A549 (cell line): ENCODE measurements around the gene MAMSTR. TPM values are rescaled to one million over a fixed set of nuclear protein-coding genes. Genes with fewer than 3 reads are reported as not detected.

Source experiments
- ATAC-seq, 2 experiments: fragments of 200-7000 bp in 1 of 2; fragments of >200 bp in 1 of 2; cut with Nextera tagmentation in 1 of 2; cut with Tn5 transposase in 1 of 2; 3 replicates each; pipeline versions ENCODE4 v1.8.0 to v1.9.1; 2018 to 2020; ENCODE audit warnings: mild to moderate bottlenecking in 1 of 2, moderate library complexity in 1 of 2
- CTCF ChIA-PET: fragments of 300-600 bp; sonication (Branson Sonifier 250); formaldehyde crosslinking; extraction: SDS; loops from one replicate; lab custom pipeline; 2021; ENCODE audit warnings: antibody characterized with exemption, inconsistent platforms; lab: Yijun Ruan, JAX
- POLR2A ChIA-PET: fragments of 350-600 bp; formaldehyde crosslinking; extraction: SDS; loops from one replicate; lab custom pipeline; 2021; ENCODE audit warnings: antibody characterized with exemption, inconsistent platforms; lab: Yijun Ruan, JAX
- DNase-seq, 2 experiments: peaks; one replicate each; pipeline versions ENCODE4 v3.0.0 to v3.0.0-alpha.2; 2011 to 2016; ENCODE audit warnings: low read depth in 1 of 2, low spot score in 1 of 2
- FAIRE-seq: peaks from 2 replicates; lab custom pipeline; 2011; peaks lifted over from hg19 to GRCh38; lab: Jason Lieb, UNC
- H3K27ac ChIP-seq, 2 experiments: fragments of >200 bp; sonication (Bioruptor Twin); formaldehyde crosslinking; 3 replicates each; pipeline ENCODE4 v1.5.1; 2016 to 2017
- H3K4me1 ChIP-seq: fragments of >200 bp; sonication (Bioruptor Twin); formaldehyde crosslinking; 3 replicates; pipeline ENCODE4 v1.6.1; 2016
- H3K4me2 ChIP-seq: fragments of >200 bp; sonication (Bioruptor Twin); formaldehyde crosslinking; 3 replicates; pipeline ENCODE4 v1.6.1; 2016
- H3K4me3 ChIP-seq: fragments of >200 bp; sonication (Bioruptor Twin); formaldehyde crosslinking; 3 replicates; pipeline ENCODE4 v1.5.1; 2016
- H3K9me3 ChIP-seq: fragments of >200 bp; sonication (Bioruptor Twin); formaldehyde crosslinking; 3 replicates; pipeline ENCODE4 v1.6.1; 2016
- CBX8 ChIP-seq: fragments of 200-600 bp; sonication (generic); IDR thresholded peaks from 2 replicates; pipeline ENCODE4 v1.6.1; 2016
- CHD2 ChIP-seq: fragments of 150-350 bp; IDR thresholded peaks from 2 replicates; pipeline ENCODE4 v1.6.1; 2014; ENCODE audit warnings: low read length; ENCODE audit not compliant: partially characterized antibody
- FOXS1 ChIP-seq: fragments of 250-450 bp; sonication (Bioruptor Pico); IDR thresholded peaks from 2 replicates; pipeline ENCODE4 v1.5.0; 2020; ENCODE audit warnings: mild to moderate bottlenecking, moderate library complexity
- GATA3 ChIP-seq: IDR thresholded peaks from 2 replicates; pipeline ENCODE4 v1.6.1; 2012; ENCODE audit warnings: borderline replicate concordance
- HOXB13 ChIP-seq: fragments of 250-450 bp; sonication (Bioruptor Pico); IDR thresholded peaks from 2 replicates; pipeline ENCODE4 v1.5.0; 2020; ENCODE audit warnings: low read depth, mild to moderate bottlenecking, moderate library complexity
- JUN ChIP-seq, 2 experiments: fragments of >200 bp; sonication (Bioruptor Twin); formaldehyde crosslinking; IDR thresholded peaks; 2 replicates in 1 of 2; 3 replicates in 1 of 2; pipeline ENCODE4 v1.6.1; 2016 to 2017
- MYC ChIP-seq: IDR thresholded peaks from 2 replicates; pipeline ENCODE4 v1.6.1; 2012; ENCODE audit warnings: mild to moderate bottlenecking, inconsistent platforms, low read length, improper control_type of control experiment, borderline replicate concordance
- PHF8 ChIP-seq: fragments of 200-600 bp; sonication (generic); IDR thresholded peaks from 2 replicates; pipeline ENCODE4 v1.6.1; 2016; ENCODE audit warnings: low read depth, mild to moderate bottlenecking, antibody characterized with exemption, moderate library complexity, borderline replicate concordance
- POLR2A ChIP-seq: IDR thresholded peaks from 2 replicates; pipeline ENCODE4 v1.6.1; 2012; ENCODE audit warnings: mild to moderate bottlenecking, low read length
- POLR2AphosphoS2 ChIP-seq: conservative IDR thresholded peaks from 2 replicates; pipeline ENCODE4 v1.6.1; 2012; ENCODE audit warnings: low read length, improper control_type of control experiment, inconsistent platforms
- RAD21 ChIP-seq, 2 experiments: fragments of >200 bp in 1 of 2; sonication (Bioruptor Twin) in 1 of 2; formaldehyde crosslinking in 1 of 2; IDR thresholded peaks in 1 of 2; conservative IDR thresholded peaks in 1 of 2; 2 replicates in 1 of 2; 3 replicates in 1 of 2; pipeline ENCODE4 v1.6.1; 2012 to 2018; ENCODE audit warnings: inconsistent platforms in 1 of 2
- RFX5 ChIP-seq: fragments of 450-650 bp; IDR thresholded peaks from 2 replicates; pipeline ENCODE4 v1.7.1; 2014; ENCODE audit warnings: antibody characterized with exemption, mild to moderate bottlenecking, moderate library complexity
- SMC3 ChIP-seq: fragments of >200 bp; sonication (Bioruptor Twin); formaldehyde crosslinking; IDR thresholded peaks from 3 replicates; pipeline ENCODE4 v1.6.1; 2018; ENCODE audit warnings: inconsistent platforms
- WGBS: methylation state at CpG from one replicate; pipeline ENCODE4 v1.1.6; 2017; ENCODE audit errors: missing lambda C conversion rate; 5-methylcytosine and 5-hydroxymethylcytosine counted together
- polyA plus RNA-seq, 4 experiments: library from polyadenylated mRNA; depleted of rRNA in 3 of 4; stranded (reverse); fragments of >200 nt; fragmentation: RNase III in 1 of 4; extraction: RNeasy Plus Mini Kit Qiagen cat#74134 plus additional on column Dnase treatment in 1 of 4; gene quantifications; 2 replicates in 3 of 4; 3 replicates in 1 of 4; pipeline ENCODE4 v1.2.3, GENCODE V29; 2011 to 2017
- TF ChIP-seq, protein P1 (sequence below): fragments of >200 bp; sonication (Bioruptor Twin); formaldehyde crosslinking; IDR thresholded peaks from 3 replicates; pipeline ENCODE4 v1.5.1; 2016
- TF ChIP-seq, protein P2 (sequence below): fragments of 250-450 bp; sonication (Bioruptor Pico); IDR thresholded peaks from 2 replicates; pipeline ENCODE4 v1.5.0; 2020; ENCODE audit warnings: low read depth, mild to moderate bottlenecking, moderate library complexity
- TF ChIP-seq, protein P3 (sequence below): IDR thresholded peaks from 2 replicates; pipeline ENCODE4 v1.6.1; 2012
- TF ChIP-seq, protein P4 (sequence below): fragments of >200 bp; sonication (Bioruptor Twin); formaldehyde crosslinking; IDR thresholded peaks from 3 replicates; pipeline ENCODE4 v1.6.1; 2016

MAMSTR gene
- polyA plus RNA-seq, 2 of the 4 experiments (the other 2 are of a cell fraction), result 0.44 to 0.52 TPM

DNA sequence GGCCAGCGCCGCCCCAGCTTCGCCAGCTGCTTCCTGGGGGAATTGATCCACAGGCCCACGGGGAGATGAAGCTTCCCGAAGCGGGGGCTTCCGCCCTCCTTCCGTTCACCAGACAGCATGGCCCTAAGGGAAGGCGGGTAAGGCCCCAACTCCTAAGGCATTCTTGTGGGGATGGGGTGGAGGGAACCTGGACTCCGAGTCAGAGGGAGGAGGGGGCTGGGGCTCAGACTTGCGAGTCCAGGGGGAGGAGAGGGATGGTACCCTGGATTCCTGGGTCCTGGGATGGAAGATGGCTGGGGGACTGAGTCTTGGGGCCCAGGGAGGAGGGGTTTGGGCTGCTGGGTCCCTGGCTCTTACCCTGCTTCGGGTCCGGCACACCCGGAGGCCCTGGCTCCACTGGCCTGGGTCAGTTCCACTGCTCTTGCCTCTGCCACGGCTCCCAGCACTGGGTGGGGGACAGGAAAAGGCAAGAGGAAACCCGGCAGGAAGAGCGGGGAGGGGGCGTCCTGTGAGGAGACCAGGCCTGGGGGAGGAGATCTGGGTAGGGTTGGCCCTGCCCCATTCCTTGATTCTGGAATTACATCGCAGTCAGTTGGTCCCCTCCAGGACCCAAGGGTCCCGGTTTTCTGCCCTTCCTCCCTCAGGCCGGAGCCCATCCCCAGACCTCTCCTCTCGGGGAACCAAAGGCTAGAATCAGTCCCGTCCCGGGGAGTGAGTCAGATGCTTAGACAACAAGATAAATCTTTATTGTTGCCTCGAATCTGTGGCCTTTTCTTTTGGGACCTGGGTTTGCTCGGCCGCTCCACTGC is 20.8 kb upstream of the MAMSTR start, which contains the start of gene RASIP1 (continued):
- TF ChIP-seq, protein P1, sequence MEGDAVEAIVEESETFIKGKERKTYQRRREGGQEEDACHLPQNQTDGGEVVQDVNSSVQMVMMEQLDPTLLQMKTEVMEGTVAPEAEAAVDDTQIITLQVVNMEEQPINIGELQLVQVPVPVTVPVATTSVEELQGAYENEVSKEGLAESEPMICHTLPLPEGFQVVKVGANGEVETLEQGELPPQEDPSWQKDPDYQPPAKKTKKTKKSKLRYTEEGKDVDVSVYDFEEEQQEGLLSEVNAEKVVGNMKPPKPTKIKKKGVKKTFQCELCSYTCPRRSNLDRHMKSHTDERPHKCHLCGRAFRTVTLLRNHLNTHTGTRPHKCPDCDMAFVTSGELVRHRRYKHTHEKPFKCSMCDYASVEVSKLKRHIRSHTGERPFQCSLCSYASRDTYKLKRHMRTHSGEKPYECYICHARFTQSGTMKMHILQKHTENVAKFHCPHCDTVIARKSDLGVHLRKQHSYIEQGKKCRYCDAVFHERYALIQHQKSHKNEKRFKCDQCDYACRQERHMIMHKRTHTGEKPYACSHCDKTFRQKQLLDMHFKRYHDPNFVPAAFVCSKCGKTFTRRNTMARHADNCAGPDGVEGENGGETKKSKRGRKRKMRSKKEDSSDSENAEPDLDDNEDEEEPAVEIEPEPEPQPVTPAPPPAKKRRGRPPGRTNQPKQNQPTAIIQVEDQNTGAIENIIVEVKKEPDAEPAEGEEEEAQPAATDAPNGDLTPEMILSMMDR, result no peak

DNA sequence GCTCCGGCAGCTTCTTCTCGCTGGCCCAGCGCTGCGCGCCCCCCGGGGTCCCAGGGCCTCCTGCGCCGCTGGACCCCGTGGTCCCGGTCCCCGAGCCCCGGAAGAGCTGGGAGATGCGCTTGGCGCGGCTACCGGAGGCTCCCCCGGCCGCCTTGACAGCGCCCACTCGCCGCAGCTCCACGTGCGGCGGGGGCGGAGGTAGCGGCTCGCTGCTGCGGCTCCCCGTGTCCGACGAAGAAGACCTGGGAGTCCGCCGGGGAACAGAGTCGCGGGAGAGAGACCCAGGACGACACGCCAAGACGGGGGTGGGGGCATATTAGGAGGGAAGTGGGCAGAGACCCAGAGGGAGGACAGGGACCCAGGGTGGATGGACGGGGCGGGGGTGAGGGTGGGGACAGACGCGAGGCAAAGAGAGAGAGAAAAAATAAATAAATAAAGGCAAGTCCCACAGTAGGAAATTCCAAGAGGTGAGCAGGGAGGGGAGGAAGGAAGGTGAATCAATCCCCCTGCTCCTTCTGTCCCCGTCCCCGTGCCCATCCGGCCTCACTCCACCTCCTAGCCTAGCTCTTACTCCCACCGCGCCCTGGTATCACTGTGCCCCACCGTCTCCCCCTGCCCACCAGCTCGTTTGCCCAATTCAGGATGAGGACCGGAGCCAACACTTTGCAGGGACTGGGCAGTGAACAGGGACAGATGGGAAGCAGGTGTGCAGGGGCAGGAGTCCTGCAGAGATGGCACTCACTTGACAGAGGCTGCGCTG is 20.1 kb upstream of the MAMSTR start:
- no peak for DNase-seq
- no peak for ATAC-seq
- WGBS, result 49% methylated on average over 26 of the region's 51 CpGs

DNA sequence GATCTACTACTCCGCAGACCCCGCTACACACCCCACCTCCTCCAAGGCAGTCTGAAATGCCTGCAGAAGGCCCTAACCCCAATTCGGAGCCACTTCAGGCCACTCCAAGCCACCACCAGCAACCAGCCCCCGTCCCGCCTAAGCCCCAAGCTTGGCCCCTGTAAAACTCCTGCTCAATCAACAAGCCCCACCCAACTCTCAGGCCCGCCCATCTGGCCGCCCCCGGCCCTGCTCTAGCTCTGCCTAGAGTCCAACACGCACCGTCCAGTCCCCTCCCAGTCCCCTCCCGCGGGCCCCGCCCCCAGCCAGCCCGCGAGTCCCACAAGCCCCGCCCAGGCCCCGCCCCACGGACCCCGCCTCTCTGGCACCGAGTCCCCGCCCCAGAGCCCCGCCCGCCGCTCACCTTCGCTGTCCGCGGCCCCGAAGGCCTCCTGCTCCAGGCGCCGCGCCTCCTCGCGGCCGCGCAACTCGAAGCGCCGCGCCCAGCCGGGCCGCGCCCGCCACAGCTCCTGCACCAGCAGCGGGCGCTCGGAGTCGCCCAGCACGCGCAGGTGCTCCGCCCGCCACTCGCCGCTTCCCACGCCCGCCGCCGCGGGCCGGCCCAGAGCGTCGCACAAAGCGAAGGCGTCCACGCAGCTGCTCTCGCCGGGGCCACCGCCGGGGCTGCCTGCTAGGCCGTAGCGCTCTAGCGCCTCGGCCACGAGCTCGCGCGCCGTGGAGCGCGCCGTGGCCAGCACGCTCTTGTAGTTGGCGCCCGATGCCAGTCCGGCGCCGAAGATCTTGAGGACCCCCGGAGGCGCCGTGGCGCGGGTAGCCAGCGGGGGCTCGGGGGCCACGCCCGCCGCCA is 19.3 kb upstream of the MAMSTR start:
- peaks cover 16% of the 10 kb centered on the region for H3K4me1 ChIP-seq
- ChIA-PET CTCF (interaction anchor here (0.6 to 5.4 kb wide), 49 partner anchors 8 to 359 kb away, joined by 3 to 69 read pairs (median 5); partner anchors contain the start of genes CA11, FUT2, IZUMO1 and PPP1R15A), POLR2A (interaction anchor here (0.6 to 2.0 kb wide), 12 partner anchors 14 to 255 kb away, joined by 3 to 15 read pairs (median 4); partner anchors contain the start of genes CA11, GYS1, PPP1R15A and RUVBL2)
- ATAC-seq (peak; percentile 80 to 85), DNase-seq (peak; percentile 87 to 95), FAIRE-seq (no peak)
- peak overlapping the region; percentile 59 for H3K4me3 ChIP-seq
- H3K4me2 ChIP-seq, result peak overlapping the region; percentile 100
- WGBS, result 10% methylated on average over 24 of the region's 96 CpGs
- peak overlapping the region; percentile 82 to 89 for H3K27ac ChIP-seq
- no peaks in the 10 kb centered on the region for H3K9me3 ChIP-seq
- TF ChIP-seq, protein P2, sequence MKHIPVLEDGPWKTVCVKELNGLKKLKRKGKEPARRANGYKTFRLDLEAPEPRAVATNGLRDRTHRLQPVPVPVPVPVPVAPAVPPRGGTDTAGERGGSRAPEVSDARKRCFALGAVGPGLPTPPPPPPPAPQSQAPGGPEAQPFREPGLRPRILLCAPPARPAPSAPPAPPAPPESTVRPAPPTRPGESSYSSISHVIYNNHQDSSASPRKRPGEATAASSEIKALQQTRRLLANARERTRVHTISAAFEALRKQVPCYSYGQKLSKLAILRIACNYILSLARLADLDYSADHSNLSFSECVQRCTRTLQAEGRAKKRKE, result 0 out of 2 replicates have a peak, but pooled peaks have one; percentile 51
- TF ChIP-seq, protein P1, result peak; percentile 92
- TF ChIP-seq MYC (peak; percentile 66; the same call in 1 of the 2 replicates), CHD2 (no peak), RFX5 (peak; percentile 61; the same call in 1 of the 2 replicates), GATA3 (0 out of 2 replicates have a peak, but pooled peaks have one; percentile 23), CBX8 (no peak), POLR2AphosphoS2 (no peak), HOXB13 (CRISPR knock-in tag) (peak; percentile 86; the same call in 1 of the 2 replicates), JUN (IDR thresholded peaks at IDR 0.05) (peak; percentile 41 to 83; a peak in 3 of 5 replicates), SMC3 (peak; percentile 96), POLR2A (peak; percentile 64), RAD21 (conservative IDR thresholded peaks at IDR 0.05 in 1 of 2, IDR thresholded peaks at IDR 0.05 in 1 of 2) (peak; percentile 34 to 81; a peak in 4 of 5 replicates)
- TF ChIP-seq, protein P3, sequence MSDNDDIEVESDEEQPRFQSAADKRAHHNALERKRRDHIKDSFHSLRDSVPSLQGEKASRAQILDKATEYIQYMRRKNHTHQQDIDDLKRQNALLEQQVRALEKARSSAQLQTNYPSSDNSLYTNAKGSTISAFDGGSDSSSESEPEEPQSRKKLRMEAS, result peak; percentile 98
- TF ChIP-seq, protein P4, sequence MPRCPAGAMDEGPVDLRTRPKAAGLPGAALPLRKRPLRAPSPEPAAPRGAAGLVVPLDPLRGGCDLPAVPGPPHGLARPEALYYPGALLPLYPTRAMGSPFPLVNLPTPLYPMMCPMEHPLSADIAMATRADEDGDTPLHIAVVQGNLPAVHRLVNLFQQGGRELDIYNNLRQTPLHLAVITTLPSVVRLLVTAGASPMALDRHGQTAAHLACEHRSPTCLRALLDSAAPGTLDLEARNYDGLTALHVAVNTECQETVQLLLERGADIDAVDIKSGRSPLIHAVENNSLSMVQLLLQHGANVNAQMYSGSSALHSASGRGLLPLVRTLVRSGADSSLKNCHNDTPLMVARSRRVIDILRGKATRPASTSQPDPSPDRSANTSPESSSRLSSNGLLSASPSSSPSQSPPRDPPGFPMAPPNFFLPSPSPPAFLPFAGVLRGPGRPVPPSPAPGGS, result peak; percentile 72; the same call in 2 of the 3 replicates

More for the DNA sequence above, 20.1 kb upstream of the MAMSTR start:
- Histone ChIP-seq H3K27ac (peak overlapping the region; percentile 82 to 89), H3K9me3 (no peaks in the 10 kb centered on the region), H3K4me2 (peak overlapping the region; percentile 100), H3K4me3 (peak overlapping the region; percentile 59), H3K4me1 (peaks cover 16% of the 10 kb centered on the region)
- no peak for FAIRE-seq
- TF ChIP-seq, protein P4, result 0 out of 3 replicates have a peak, but pooled peaks have one; percentile 14
- TF ChIP-seq FOXS1 (CRISPR knock-in tag), result no peak
- TF ChIP-seq, protein P2, result no peak
- 0 out of 2 replicates have a peak, but pooled peaks have one; percentile 27 for TF ChIP-seq PHF8
- ChIA-PET POLR2A (interaction anchor here (0.6 to 2.0 kb wide), 6 partner anchors 19 to 99 kb away, joined by 3 to 15 read pairs (median 4); partner anchors contain the start of gene CA11), CTCF (interaction anchor here (0.6 to 5.4 kb wide), 44 partner anchors 7 to 358 kb away, joined by 3 to 69 read pairs (median 5); partner anchors contain the start of genes CA11, FUT2 and IZUMO1)
